Cardiac fibroblast (primary cell): ENCODE measurements around the gene STK11IP.

Experiments
- DNase-seq, 2 donors: peaks; one replicate each; pipeline versions ENCODE4 v3.0.0 to v3.0.0-alpha.2; 2010; ENCODE audit warnings: low read depth in 2 of 2
- H3K4me3 ChIP-seq, 2 donors: replicated peaks in 1 of 2; 1 replicate in 1 of 2; 2 replicates in 1 of 2; pipeline ENCODE4 v1.5.1; 2011; ENCODE audit warnings: low read depth in 2 of 2, low read length in 2 of 2, mild to moderate bottlenecking in 2 of 2, moderate library complexity in 1 of 2
- TF ChIP-seq, protein P1 (sequence below): IDR thresholded peaks from one replicate; pipeline ENCODE4 v1.5.1; 2011; ENCODE audit warnings: low read depth, mild to moderate bottlenecking, low read length, inconsistent platforms

STK11IP gene

DNA sequence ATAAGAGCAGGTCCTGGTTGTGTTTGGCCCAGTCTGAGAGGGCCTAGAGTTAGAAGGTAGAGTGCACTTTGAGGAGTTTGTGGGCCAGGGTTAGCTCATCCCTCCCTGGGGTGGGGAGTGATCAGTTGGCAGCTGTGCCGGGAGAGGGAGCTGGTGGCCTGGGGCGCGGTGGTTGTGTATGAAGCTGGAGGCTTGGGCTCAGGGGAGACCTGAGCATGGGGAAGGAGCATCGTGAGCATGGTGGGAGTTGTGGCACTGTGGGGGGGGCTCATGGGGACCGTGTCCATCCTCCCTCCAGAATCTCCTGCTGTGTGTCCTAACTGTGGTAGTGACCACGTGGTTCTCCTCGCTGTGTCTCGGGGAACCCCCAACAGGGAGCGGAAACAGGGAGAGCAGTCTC, 13.6 kb downstream of the STK11IP start:
- TF ChIP-seq, protein P1, sequence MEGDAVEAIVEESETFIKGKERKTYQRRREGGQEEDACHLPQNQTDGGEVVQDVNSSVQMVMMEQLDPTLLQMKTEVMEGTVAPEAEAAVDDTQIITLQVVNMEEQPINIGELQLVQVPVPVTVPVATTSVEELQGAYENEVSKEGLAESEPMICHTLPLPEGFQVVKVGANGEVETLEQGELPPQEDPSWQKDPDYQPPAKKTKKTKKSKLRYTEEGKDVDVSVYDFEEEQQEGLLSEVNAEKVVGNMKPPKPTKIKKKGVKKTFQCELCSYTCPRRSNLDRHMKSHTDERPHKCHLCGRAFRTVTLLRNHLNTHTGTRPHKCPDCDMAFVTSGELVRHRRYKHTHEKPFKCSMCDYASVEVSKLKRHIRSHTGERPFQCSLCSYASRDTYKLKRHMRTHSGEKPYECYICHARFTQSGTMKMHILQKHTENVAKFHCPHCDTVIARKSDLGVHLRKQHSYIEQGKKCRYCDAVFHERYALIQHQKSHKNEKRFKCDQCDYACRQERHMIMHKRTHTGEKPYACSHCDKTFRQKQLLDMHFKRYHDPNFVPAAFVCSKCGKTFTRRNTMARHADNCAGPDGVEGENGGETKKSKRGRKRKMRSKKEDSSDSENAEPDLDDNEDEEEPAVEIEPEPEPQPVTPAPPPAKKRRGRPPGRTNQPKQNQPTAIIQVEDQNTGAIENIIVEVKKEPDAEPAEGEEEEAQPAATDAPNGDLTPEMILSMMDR, result no peak
- H3K4me3 ChIP-seq, result no peak overlapping the region
- no peak for DNase-seq

DNA sequence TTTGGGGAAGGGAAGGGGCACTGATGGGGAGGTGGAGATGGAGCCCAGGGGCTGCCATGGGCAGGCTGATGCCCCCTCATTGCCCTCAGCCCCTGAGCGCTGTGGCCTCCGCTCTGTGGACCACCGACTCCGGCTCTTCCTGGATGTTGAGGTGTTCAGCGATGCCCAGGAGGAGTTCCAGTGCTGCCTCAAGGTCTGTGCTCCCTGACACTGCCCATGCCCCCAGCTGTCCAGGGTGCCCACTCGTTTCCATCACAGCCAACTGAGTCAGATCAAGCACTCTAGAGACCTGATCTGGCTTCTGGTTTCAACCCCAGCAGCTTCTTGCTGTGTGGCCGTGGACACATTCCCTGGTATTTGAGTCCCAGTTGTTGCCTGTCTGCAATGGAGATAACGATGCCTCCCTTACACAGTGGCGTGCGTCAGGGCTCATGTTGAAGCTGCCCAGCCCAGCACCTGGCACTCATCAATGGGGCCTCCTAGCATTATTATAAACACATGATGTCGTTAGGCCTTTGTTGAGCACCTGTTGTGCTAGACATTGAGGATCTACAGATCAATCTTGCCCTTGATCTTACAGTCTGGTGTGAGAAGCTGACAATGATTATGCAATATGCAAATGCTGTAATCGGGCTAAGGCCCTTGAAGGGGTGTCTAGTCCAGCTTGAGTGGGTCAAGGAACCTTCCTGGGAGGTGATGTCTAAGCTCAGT, 14.4 kb downstream of the STK11IP start:
- TF ChIP-seq, protein P1, result no peak
- no peak for DNase-seq

GRCh38 chr2:219612577-219613286, 15.1 kb downstream of the STK11IP start:
- H3K4me3 ChIP-seq, result no peak overlapping the region
- no peak for DNase-seq
- TF ChIP-seq, protein P1, result no peak

More for the DNA sequence above, 14.4 kb downstream of the STK11IP start:
- H3K4me3 ChIP-seq, result no peak overlapping the region

DNA sequence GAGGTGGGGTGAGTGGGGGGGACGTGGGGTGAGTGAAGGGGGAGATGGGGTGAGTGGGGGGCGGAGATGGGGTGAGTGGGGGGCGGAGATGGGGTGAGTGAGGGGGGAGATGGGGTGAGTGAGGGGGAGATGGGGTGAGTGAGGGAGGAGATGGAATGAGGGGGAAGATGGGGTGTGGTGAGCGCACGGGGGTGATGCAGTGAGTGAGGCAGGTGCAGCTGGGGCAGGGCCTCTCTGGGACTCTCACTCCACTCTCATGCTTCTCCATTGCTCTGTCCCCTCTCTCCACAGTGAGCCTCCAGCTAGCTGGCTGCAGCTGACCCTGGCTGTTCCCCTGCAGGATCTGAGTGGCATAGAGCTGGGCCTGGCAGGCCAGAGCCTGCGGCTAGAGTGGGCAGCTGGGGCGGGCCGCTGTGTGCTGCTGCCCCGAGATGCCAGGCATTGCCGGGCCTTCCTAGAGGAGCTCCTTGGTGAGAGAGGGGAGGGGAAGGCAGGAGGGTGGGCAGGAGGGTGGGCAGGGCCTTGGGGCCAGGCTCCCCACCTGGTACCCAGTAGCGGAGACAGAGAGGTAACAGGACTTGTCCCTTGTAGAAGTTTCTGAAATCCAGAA, 15.9 kb downstream of the STK11IP start:
- H3K4me3 ChIP-seq, result no peak overlapping the region

DNA sequence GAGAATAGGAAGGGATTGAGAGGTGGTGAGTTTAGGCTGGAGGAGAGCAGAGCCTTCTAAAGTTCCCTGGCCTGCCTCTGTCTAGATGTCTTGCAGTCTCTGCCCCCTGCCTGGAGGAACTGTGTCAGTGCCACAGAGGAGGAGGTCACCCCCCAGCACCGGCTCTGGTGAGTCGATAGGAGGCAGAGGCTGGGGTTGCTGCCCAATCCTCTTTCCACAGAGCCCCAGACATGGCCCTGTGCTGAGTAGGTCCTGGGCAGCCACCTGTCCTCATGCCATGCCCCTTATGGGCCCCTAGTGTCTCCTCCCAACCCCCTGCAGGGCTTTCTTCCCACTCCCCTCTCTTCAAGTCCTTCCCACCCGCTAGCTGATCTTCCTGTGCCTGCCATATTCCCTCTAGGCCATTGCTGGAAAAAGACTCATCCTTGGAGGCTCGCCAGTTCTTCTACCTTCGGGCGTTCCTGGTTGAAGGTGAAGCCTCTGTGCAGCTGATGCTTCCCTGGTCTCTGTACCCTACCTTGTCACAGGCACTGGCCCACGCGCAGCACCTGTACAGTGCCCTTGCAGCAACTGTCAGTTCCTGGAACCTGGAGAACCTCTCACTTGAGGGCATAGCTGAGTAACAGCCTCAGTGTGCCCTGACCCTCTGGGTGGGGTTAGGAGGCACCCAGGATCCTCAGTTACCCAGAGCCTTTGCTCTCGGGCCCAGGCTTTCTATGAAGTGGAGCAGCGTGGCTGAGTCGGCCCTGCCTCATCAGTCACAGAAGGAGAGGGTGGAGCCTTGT, 16.6 kb downstream of the STK11IP start:
- TF ChIP-seq, protein P1, result no peak
- H3K4me3 ChIP-seq, result no peak overlapping the region
- no peak for DNase-seq

More for the DNA sequence above, 15.9 kb downstream of the STK11IP start:
- TF ChIP-seq, protein P1, result no peak
- no peak for DNase-seq

DNA sequence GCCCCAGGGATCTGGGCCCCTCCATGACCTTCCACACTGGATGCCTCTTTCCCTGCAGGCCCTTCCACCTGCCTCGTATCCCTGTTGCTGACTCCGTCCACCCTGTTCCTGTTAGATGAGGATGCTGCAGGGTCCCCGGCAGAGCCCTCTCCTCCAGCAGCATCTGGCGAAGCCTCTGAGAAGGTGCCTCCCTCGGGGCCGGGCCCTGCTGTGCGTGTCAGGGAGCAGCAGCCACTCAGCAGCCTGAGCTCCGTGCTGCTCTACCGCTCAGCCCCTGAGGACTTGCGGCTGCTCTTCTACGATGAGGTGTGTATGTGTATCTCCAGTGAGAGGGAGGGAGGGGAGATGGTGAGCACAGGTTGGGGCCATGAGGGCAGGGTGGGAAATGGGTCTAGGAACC, 17.4 kb downstream of the STK11IP start:
- no peak for DNase-seq
- no peak overlapping the region for H3K4me3 ChIP-seq
- TF ChIP-seq, protein P1, result no peak
